Activated T-helper 2 cell treated with anti-CD3 and anti-CD28 coated beads, Interferon-gamma antibody, Interleukin-2, Interleukin-4, amounts not matched to agents 10 μg/mL and 5 μg/mL and 100 μg/mL, durations not matched to agents 14 hours and 24 hours and 36 hours (primary cell): ENCODE data around the gene RALGPS1. TPM values are rescaled to one million over a fixed set of nuclear protein-coding genes. Genes with fewer than 3 reads are reported as not detected.

ENCODE experiments used
- DNase-seq: peaks from one replicate; pipeline ENCODE4 v3.0.0; 2021; ENCODE audit warnings: low spot score
- H3K27ac Mint-ChIP-seq: one replicate; pipeline ENCODE4 v1.8.0; 2021; ENCODE audit warnings: mixed read lengths
- H3K27me3 Mint-ChIP-seq: one replicate; pipeline ENCODE4 v1.8.0; 2021; ENCODE audit warnings: low read depth, mixed read lengths
- H3K36me3 Mint-ChIP-seq: one replicate; pipeline ENCODE4 v1.8.0; 2021; ENCODE audit warnings: low read depth, mixed read lengths
- H3K4me1 Mint-ChIP-seq: one replicate; pipeline ENCODE4 v1.8.0; 2021; ENCODE audit warnings: low read depth, mixed read lengths
- H3K4me3 Mint-ChIP-seq: one replicate; pipeline ENCODE4 v1.8.0; 2021; ENCODE audit warnings: low read depth, mild to moderate bottlenecking, moderate library complexity, mixed read lengths
- H3K9me3 Mint-ChIP-seq: one replicate; pipeline ENCODE4 v1.8.0; 2021; ENCODE audit warnings: mixed read lengths
- intact Hi-C: fragments of 100-400 bp; cut with micrococcal nuclease; formaldehyde crosslinking; loops from one replicate; pipeline ENCODE4 v1.15.1; 2023
- total RNA-seq: library from RNA; stranded (reverse); gene quantifications from 2 replicates; pipeline ENCODE4 v1.2.3, GENCODE V29; 2022

Gene RALGPS1
- total RNA-seq, 1 donor from 2014 or later: 2.4 TPM

- no peaks in the 10 kb centered on the region for H3K9me3 Mint-ChIP-seq
- H3K4me1 Mint-ChIP-seq: no peaks in the 10 kb centered on the region
- H3K36me3 Mint-ChIP-seq: no peaks in the 10 kb centered on the region
- intact Hi-C loops: no loop called here
- H3K27me3 Mint-ChIP-seq: peaks cover 4% of the 10 kb centered on the region
- no peak overlapping the region for H3K4me3 Mint-ChIP-seq
- DNase-seq: no peak
- H3K27ac Mint-ChIP-seq: no peak overlapping the region
Observed at GRCh38 chr9:127172066-127172707, 257.6 kb downstream of the RALGPS1 start.

DNA sequence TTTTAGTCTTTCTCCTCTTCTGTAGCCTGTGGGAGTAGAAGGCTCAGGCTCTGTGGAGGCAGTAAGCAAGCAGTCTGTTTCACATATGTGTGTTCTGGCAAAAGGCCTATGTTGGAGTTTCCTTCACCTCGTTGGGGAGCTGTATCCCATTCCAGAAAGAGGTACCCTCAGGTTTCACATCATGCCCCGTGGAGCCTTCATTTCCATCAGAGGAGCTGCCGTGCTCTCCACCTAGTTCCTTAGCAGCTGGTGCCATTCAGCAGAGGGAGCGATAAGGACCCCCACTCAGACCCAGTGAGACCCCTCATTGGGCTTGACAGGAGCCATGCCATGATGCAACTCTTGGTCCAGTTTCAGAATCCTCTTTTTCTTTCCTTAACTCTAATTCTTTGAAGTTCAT is 258.5 kb downstream of the RALGPS1 start:
- no peak overlapping the region for H3K27ac Mint-ChIP-seq
- no peak for DNase-seq
- intact Hi-C loops: no loop called here
- no peaks in the 10 kb centered on the region for H3K36me3 Mint-ChIP-seq
- no peaks in the 10 kb centered on the region for H3K9me3 Mint-ChIP-seq
- peaks cover 4% of the 10 kb centered on the region for H3K27me3 Mint-ChIP-seq
- no peaks in the 10 kb centered on the region for H3K4me1 Mint-ChIP-seq
- H3K4me3 Mint-ChIP-seq: no peak overlapping the region

DNA sequence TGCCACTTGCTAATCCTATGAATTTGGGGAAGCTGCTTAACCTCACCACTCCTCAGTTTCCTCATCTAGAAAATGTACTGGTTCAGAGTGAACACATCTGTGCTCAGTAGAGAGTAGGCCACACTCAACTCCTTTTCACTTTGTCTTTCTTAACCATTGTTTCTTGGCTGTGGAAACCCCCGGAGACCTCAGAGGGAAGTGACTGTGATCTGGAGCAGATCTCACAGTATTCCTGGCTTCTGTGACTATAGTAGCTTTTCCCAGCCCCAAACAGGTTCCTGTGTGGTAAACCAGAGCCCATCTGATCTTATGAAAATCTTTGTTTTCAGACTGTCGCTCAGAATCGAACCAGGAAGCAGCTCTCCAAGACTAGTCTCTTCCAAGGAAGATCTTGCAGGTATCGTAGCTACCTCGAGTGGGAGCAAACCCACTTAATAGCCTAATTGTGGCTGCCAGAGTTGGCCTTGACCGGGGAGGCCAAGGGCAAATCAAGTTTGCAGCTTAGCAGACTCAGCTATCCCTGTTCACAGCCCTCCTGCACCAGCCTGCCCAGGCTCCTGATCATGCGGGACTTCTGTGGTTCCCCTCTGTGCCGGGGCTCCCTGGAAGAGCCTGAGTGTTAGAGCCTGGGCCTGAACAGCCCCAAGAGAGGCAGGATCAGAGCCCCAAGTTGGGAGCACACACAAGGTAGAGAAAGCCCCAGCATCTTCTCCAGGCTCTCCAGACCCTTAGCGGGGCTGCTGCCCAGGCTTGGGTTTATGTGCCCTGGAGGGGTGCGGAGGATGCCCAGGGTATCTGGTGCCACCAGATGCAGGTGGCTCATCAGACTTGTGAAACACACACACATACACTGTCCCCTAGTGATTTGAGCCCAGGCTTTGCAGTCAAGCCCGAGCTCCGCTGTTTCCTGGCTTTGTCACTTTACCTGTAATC is 260.1 kb downstream of the RALGPS1 start:
- H3K9me3 Mint-ChIP-seq: no peaks in the 10 kb centered on the region
- intact Hi-C loops: no loop called here
- H3K4me3 Mint-ChIP-seq: no peak overlapping the region
- no peaks in the 10 kb centered on the region for H3K36me3 Mint-ChIP-seq
- no peak overlapping the region for H3K27ac Mint-ChIP-seq
- peaks cover 3% of the 10 kb centered on the region for H3K27me3 Mint-ChIP-seq
- no peaks in the 10 kb centered on the region for H3K4me1 Mint-ChIP-seq
- DNase-seq: no peak

DNA sequence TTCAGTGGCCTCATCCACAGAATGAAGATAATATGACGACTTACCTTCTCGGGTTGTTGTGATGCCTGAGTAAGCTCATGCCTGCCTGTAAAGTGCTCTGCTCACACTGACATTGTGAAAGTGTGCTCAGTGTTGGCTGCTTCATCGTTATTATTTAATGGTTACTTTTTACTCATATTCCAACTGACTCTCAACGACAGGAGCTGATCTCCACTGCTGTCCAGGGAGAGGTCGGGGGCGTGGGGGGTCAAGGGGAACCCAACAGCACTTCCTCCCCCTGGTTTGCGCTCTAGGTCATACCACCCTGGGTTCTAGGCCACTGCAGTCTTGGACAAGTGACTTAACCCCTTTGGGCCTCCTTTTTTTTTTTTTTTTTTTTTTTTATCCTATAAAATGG is 260.7 kb downstream of the RALGPS1 start:
- Mint-ChIP-seq H3K4me3 (no peak overlapping the region), H3K27ac (no peak overlapping the region), H3K4me1 (no peaks in the 10 kb centered on the region), H3K36me3 (no peaks in the 10 kb centered on the region), H3K27me3 (no peaks in the 10 kb centered on the region), H3K9me3 (no peaks in the 10 kb centered on the region)
- intact Hi-C loops: no loop called here
- DNase-seq: no peak

- H3K9me3 Mint-ChIP-seq: no peaks in the 10 kb centered on the region
- no peak overlapping the region for H3K4me3 Mint-ChIP-seq
- no peaks in the 10 kb centered on the region for H3K27me3 Mint-ChIP-seq
- no peak overlapping the region for H3K27ac Mint-ChIP-seq
- H3K36me3 Mint-ChIP-seq: no peaks in the 10 kb centered on the region
- intact Hi-C loops: no loop called here
- DNase-seq: no peak
- no peaks in the 10 kb centered on the region for H3K4me1 Mint-ChIP-seq
Observed at GRCh38 chr9:127175764-127176163, 261.2 kb downstream of the RALGPS1 start.

DNA sequence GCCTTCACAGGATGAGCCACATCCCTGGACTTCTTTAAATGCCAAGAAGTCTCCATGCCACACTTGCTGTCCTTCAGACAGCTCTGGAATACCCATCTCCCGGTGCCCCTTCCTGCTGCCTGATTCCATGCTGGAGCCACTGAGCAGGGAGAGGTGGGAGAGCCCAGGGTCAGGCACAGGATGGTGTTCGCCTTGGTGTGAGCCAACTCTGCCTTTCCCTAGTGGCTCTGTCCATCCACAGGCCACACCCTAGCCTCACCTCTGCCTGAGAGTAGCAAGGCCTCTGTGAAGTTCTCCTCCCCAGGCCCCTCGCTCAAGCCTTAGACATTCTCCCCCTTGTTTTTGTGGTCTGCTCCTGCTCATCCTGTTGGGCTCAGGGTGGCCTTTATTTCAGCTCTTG is 262.0 kb downstream of the RALGPS1 start:
- Mint-ChIP-seq H3K9me3 (no peaks in the 10 kb centered on the region), H3K4me3 (no peak overlapping the region), H3K27ac (no peak overlapping the region), H3K36me3 (no peaks in the 10 kb centered on the region), H3K27me3 (no peaks in the 10 kb centered on the region), H3K4me1 (no peaks in the 10 kb centered on the region)
- intact Hi-C loops: no loop called here
- no peak for DNase-seq

- no peaks in the 10 kb centered on the region for H3K27me3 Mint-ChIP-seq
- H3K27ac Mint-ChIP-seq: no peak overlapping the region
- H3K36me3 Mint-ChIP-seq: no peaks in the 10 kb centered on the region
- no peaks in the 10 kb centered on the region for H3K4me1 Mint-ChIP-seq
- DNase-seq: no peak
- H3K9me3 Mint-ChIP-seq: no peaks in the 10 kb centered on the region
- intact Hi-C loops: no loop called here
- H3K4me3 Mint-ChIP-seq: no peak overlapping the region
Observed at GRCh38 chr9:127177231-127177630, 262.6 kb downstream of the RALGPS1 start.

DNA sequence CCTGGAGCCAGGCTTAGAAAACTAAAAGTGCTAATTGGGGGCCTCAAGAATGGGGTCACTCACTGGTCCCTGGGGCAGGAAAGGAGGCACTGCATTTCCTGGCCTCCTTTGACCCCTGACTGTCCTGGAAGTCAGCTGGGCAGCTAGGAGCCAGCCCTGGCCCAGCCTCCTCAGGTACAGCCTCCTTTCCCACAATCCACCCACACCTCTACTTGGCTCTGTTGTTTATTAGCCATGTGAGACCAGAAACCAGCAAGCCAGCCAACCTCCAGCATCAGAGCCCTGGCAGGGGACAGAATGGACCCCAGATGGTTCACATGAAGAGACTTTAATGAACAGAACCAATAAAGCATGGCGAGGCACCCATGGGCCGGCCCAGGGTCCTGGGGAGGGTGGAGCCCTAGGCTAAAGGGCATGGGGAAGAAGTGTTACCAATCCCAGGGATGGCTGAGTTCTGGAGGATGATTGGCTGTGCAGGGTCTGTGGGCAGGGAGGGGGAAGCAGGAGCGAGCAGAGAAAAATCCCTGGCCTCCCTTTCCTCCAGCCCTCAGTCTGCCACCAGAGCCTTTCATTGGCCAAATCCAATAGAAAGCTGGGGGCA is 263.2 kb downstream of the RALGPS1 start:
- DNase-seq: no peak
- Mint-ChIP-seq H3K27ac (no peak overlapping the region), H3K27me3 (no peaks in the 10 kb centered on the region), H3K4me1 (no peaks in the 10 kb centered on the region), H3K4me3 (no peak overlapping the region), H3K36me3 (no peaks in the 10 kb centered on the region), H3K9me3 (no peaks in the 10 kb centered on the region)
- intact Hi-C loops: no loop called here

DNA sequence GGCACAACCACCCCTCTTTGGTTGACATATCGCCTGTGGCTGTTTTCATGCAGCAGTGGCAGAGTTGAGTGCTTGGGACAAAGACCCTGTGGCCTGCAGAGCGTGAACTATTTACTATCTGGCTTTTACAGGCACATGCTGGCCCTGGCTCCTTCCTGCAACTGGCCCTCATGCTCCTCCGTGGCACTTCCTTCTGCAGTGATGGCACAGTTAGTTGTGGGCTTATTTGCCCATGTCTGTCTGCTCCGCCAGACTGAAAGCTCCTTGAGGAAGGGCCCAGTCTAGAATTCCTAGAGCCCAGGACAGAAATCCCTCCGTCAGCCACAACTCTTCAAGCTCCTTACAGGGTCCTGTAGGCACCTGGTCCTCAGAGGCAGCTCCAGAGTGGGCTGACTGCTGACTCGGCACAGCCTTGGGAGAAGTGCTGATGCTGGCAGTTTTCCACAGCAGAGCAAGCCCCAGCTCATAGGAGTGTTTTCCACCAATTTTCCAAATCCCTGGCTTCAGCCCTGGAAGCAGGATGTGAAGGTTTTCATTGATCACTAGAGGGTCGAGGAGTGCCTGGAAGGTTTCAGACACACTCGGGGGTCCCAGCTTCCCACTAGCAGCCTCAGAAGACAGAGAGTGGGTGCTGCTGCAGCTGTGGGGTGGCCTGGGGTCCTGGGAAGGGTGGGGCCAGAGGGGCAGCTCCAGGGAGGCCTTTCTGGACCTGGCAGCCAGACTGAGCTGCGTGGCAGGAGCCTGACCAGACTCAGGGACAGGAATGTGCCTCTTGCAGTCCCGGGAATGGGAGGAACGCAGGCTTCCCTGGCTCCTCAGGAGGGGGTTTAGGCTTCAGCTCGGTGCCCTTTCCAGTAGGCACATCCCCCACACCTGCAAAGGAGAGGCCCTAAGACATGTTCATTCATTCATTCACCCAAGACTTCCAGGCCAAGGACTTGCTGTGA is 264.4 kb downstream of the RALGPS1 start:
- Mint-ChIP-seq H3K36me3 (no peaks in the 10 kb centered on the region), H3K4me1 (no peaks in the 10 kb centered on the region), H3K9me3 (no peaks in the 10 kb centered on the region), H3K27me3 (no peaks in the 10 kb centered on the region), H3K4me3 (no peak overlapping the region), H3K27ac (no peak overlapping the region)
- no peak for DNase-seq
- intact Hi-C loops: no loop called here

DNA sequence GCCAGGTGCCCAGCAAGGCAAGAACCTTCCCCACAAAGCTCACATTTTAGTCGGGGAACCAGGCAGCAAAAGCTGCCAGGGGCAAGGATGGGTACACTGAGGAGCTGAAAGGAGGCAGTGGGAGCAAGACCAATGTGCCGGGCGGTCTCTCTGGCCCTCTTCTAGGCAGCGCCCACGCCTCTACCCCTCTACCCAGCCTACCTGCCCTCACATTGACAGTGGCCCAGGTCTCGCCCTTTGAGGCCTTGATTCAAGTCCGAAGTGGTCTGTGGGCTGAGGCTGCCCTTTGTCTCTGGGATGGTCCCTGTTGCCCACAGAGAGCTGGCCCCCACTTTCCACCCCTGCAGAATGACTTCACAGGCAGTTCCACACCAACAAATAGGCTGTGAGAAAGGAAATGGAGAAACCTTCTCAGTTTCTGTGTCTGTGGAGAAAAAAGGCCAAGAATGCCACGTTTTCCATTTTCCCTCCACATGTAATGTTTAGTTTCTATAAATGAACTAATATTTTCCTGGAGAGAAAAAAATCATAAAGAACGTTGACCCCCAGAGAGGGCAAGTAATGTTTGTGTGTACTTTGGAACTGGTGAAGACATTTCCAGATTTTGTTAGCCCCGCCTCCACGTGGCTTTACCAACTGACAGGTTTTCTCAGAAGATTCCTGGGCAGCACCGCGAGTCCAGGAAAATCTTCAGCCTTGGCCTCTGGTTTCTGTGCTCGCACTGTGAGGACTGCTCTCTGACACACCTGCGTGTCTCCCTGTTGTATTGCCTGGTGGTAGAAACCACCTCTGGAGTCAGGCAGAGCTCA is 265.3 kb downstream of the RALGPS1 start:
- Mint-ChIP-seq H3K9me3 (no peaks in the 10 kb centered on the region), H3K36me3 (no peaks in the 10 kb centered on the region), H3K27me3 (no peaks in the 10 kb centered on the region), H3K27ac (no peak overlapping the region), H3K4me1 (no peaks in the 10 kb centered on the region), H3K4me3 (no peak overlapping the region)
- no peak for DNase-seq
- intact Hi-C loops: no loop called here

DNA sequence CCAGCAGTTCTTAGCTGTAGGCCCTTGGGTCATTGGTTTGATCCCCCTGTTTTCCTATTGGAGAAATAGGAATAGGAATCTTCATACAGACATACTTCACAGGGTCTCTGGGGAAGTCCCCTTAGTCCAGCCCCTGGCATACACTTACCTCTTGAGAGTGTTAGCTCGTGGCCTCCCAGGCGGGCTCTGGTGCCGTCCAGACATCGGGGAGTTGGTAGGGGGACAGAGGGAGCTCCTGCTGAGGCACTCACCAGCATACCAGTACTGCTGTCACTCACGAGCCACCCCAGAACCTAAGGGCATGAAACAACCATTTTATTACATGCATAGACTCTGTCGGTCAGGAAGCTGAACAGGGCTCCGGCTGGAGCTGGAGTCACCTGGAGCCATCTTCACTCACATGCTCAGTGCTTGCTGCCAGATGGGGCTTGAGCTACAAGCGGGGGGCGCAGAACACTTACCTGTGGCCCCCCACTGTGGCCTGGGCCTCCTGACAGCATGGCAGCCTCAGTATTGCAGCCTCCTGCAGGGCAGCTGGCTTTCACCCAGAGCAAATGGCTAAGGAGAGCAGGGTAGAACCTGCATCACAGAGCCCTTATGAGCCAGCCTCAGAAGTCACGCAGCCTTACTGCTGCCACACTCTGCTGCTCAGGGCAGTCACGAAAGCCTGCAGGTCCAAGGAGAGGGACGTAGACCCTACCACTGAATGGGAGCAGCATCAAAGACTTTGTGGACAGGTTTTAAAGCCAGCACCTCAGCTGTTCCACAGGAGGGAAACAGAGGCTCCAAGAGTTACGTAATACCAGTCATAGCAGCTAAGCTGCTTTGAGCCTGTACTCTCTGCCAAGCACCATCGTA is 266.1 kb downstream of the RALGPS1 start:
- no peaks in the 10 kb centered on the region for H3K36me3 Mint-ChIP-seq
- DNase-seq: no peak
- H3K27ac Mint-ChIP-seq: no peak overlapping the region

More for the DNA sequence above, 266.1 kb downstream of the RALGPS1 start:
- no peak overlapping the region for H3K4me3 Mint-ChIP-seq
- H3K27me3 Mint-ChIP-seq: no peaks in the 10 kb centered on the region
- no peaks in the 10 kb centered on the region for H3K9me3 Mint-ChIP-seq
- H3K4me1 Mint-ChIP-seq: no peaks in the 10 kb centered on the region
- intact Hi-C loops: no loop called here
